GM23338 (cell line): ENCODE results near the gene MPHOSPH9.
"Not testable (repeated sequence)": the region's sequence is repeated elsewhere in the genome, so short reads cannot be mapped to it uniquely, and the experiment has no call there.

Source experiments
- CTCF ChIP-seq, 2 experiments: fragments of 200-600 bp in 1 of 2; sonication (generic) in 1 of 2; conservative IDR thresholded peaks; 2 replicates each; pipeline versions ENCODE4 v1.5.1 to v1.6.1; 2016 to 2017; ENCODE audit warnings: antibody characterized with exemption in 2 of 2, low read depth in 2 of 2, mild to moderate bottlenecking in 2 of 2, moderate library complexity in 1 of 2
- ETS1 ChIP-seq: IDR thresholded peaks from 2 replicates; pipeline ENCODE4 v1.6.1; 2016; ENCODE audit warnings: antibody characterized with exemption
- EZH2 ChIP-seq: fragments of 200-600 bp; sonication (generic); IDR thresholded peaks from one replicate; pipeline ENCODE4 v1.8.0; 2017; ENCODE audit warnings: antibody characterized with exemption, mild to moderate bottlenecking, low read depth; ENCODE audit not compliant: unreplicated experiment
- EZH2phosphoT487 ChIP-seq: fragments of 200-600 bp; sonication (generic); IDR thresholded peaks from one replicate; pipeline ENCODE4 v1.8.1; 2018; ENCODE audit warnings: antibody characterized with exemption; ENCODE audit not compliant: unreplicated experiment
- JUNB ChIP-seq: IDR thresholded peaks from one replicate; pipeline ENCODE4 v1.6.1; 2016; ENCODE audit warnings: antibody characterized with exemption; ENCODE audit not compliant: unreplicated experiment
- POLR2AphosphoS5 ChIP-seq: IDR thresholded peaks from 2 replicates; pipeline ENCODE4 v1.6.1; 2016; ENCODE audit warnings: antibody characterized with exemption, low read depth
- REST ChIP-seq: IDR thresholded peaks from one replicate; pipeline ENCODE4 v1.6.1; 2018; ENCODE audit warnings: antibody characterized with exemption; ENCODE audit not compliant: unreplicated experiment
- ZNF331 ChIP-seq: fragments of 250-450 bp; sonication (Bioruptor Pico); IDR thresholded peaks from 2 replicates; pipeline ENCODE4 v1.5.0; 2020; ENCODE audit warnings: low read depth, mild to moderate bottlenecking, moderate library complexity
- ZNF462 ChIP-seq: fragments of 250-450 bp; sonication (Bioruptor Pico); IDR thresholded peaks from 2 replicates; pipeline ENCODE4 v1.5.0; 2020; ENCODE audit warnings: mild to moderate bottlenecking, moderate library complexity

GRCh38 chr12:123206794-123207193 is 26.1 kb downstream of the MPHOSPH9 start:
- not testable (repeated sequence) for TF ChIP-seq CTCF (conservative IDR thresholded peaks at IDR 0.05; ENCODE audit: low read depth in 2 of 2); POLR2AphosphoS5; ETS1; EZH2; EZH2phosphoT487; REST; ZNF462; JUNB; ZNF331 (CRISPR knock-in tag)
